Hair follicle dermal papilla cell (primary cell): Measurements from ENCODE around the gene OR8B2. TPM values are rescaled to one million over a fixed set of nuclear protein-coding genes. Genes with fewer than 3 reads are reported as not detected.

Source experiments
- total RNA-seq: library from RNA; depleted of rRNA; stranded (reverse); fragments of >200 nt; gene quantifications from 2 replicates; pipeline ENCODE4 v1.2.3, GENCODE V29; 2012

The OR8B2 gene, protein sequence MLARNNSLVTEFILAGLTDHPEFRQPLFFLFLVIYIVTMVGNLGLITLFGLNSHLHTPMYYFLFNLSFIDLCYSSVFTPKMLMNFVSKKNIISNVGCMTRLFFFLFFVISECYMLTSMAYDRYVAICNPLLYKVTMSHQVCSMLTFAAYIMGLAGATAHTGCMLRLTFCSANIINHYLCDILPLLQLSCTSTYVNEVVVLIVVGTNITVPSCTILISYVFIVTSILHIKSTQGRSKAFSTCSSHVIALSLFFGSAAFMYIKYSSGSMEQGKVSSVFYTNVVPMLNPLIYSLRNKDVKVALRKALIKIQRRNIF
- total RNA-seq: not detected in 2 replicates

DNA sequence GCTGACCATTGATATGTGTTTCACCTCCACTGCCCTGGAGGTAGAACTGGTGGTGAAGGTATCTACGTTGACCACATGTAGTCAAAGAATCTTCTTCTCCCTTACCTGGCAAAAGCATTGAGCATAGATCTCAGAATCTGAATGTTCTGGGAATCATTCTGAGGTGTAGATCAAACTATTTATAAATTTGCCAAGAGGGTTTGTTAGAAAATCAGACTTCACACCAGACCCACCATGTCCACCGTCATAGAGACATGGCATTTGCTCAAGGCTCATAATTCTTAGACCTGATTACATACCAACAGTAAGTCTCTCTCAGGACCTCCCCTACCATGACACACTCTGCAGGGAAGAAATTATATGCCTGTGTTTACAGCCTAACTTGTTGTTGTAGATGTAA, at the start of gene OR8B2:
Gene OR8B2, minus strand, starts transcription at position 101 of the 400 bp plus-strand sequence. CDS start 1,156 bp downstream, outside the sequence.

DNA sequence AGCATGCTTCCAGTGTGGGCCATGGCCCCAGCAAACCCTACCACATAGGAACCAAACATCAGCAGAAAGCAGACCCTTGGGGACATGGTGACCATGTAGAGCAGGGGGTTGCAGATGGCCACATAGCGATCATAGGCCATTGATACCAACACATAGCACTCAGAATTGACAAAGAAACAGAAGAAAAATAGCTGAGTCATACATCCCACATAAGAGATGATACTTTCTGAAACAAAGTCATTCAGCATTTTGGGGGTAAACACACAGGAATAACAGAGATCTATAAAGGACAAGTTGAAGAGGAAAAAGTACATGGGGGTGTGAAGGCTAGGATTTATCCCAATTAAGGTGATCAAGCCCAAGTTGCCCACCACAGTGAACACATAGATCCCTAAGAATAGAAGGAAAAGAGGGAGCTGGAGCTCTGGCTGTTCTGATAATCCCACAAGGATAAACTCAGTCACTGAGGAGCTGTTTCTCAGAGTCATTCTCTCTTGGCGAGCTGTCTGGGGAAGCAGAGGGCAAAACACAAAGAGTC, 40.2 kb upstream of the OR8B2 start, which contains the start of gene OR8B4:
Gene OR8B4, minus strand, starts transcription at position 488 of the 538 bp plus-strand sequence. Its CDS starts 0 bp downstream, at position 488.

DNA sequence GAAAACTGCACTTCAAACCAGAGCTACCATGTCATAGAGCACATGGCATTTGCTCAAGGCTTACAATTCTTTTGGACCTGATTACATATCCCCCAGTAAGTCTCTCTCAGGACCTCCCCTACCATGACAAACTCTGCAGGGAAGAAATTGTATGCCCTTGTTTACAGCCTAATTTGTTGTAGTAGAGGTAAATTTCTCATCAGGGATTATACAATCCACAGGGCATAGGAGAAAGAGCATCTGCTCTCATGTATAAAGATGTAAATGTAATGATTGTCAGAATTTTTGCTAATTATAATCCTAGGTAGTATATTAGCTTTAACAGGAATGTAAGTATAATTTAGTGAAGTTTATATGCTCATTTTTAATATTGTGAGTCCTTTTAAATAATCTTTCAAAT, 14.6 kb upstream of the OR8B2 start, which contains the start of gene OR8B3:
Gene OR8B3, minus strand, starts transcription at position 101 of the 400 bp plus-strand sequence. CDS start 1,673 bp downstream, outside the sequence.

Other genes starting within 250 kb of the OR8B2 start
- gene OR10D3, start 201.2 kb downstream of the OR8B2 start, total RNA-seq: not detected in 2 replicates
- gene OR8G1, start 143.4 kb downstream of the OR8B2 start, total RNA-seq: not detected in 2 replicates
- not detected in 2 replicates for gene OR8G5, start 128.1 kb downstream of the OR8B2 start, total RNA-seq
- not detected in 2 replicates for gene OR8D1, start 70.5 kb downstream of the OR8B2 start, total RNA-seq
- gene OR8D2, start 64.3 kb downstream of the OR8B2 start, total RNA-seq: not detected in 2 replicates
- not detected in 2 replicates for gene OR8B3, start 14.5 kb upstream of the OR8B2 start, total RNA-seq
- not detected in 2 replicates for gene OR8B4, start 40.4 kb upstream of the OR8B2 start, total RNA-seq
- gene OR8B8, start 61.2 kb upstream of the OR8B2 start, total RNA-seq: not detected in 2 replicates
- gene OR8B12, start 159.2 kb upstream of the OR8B2 start, total RNA-seq: not detected in 2 replicates
- under 0.01 TPM in 1 of 2 replicates, not detected in the other for gene OR8A1, start 185.5 kb upstream of the OR8B2 start, total RNA-seq
- not detected in 2 replicates for gene PANX3, start 226.9 kb upstream of the OR8B2 start, total RNA-seq
- 38.3 and 40.9 TPM in 2 replicates for gene TBRG1, start 238.4 kb upstream of the OR8B2 start, total RNA-seq